ENCODE data around the gene POLR2C.
A peak's percentile ranks its signal among the peaks of the same experiment; 100 is the strongest.
"Not testable (repeated sequence)": the region's sequence is repeated elsewhere in the genome, so short reads cannot be mapped to it uniquely, and the experiment has no call there.

Gene POLR2C

DNA sequence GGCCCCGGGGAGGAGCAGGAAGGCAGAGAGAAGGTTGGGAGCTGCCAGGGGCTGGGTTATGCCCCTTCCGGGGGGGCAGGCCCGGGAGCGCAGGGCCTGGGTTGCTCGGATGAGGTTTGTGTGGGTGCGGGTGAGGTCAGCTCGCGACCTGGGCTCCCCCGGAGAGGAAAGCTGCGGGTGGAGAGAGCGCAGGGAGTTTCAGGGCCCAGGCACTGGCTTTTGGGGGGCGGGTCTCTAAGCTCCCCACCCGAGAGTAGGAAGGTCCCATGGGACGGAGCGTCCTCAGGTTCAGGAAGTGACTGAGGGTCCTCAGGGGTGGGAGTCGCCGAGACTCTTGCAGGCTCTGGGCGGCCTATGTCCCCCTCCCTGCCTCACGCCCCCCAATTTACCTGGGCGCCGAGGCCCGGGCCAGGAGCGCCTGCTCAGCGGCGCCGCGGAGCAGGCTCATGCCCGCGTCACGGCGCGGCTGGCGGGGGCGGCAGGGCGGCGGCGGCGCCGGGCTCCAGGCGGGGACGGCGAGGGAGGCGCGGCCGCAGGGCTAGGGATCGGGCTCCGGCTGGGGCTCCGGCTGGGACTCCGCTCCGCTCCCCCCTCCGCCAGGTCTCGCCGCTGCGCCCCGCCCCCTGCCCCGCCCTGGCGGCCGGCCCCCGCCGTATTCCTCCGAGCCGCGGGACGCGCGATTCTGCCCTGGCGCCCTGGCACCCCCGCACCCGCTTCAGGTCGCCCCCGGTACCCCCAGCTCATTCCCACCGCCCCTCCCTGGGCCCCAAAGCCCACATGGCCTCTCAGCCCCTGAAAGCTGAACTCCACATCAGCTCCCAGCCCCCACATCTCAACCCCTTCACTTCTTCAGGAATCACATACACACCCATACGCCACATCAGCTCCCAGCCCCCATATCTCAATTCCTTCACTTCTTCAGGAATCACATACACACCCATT is 23.7 kb downstream of the POLR2C start, which contains the start of gene DOK4:
Gene DOK4, minus strand, starts transcription at position 578 of the 942 bp plus-strand sequence. CDS start 6,986 bp downstream, outside the sequence.
- in situ Hi-C loops (cut with HindIII; ENCODE audit: low pct_unique_long_range_greater_than_20kb, low sequenced_read_pairs) = no loop called here

DNA sequence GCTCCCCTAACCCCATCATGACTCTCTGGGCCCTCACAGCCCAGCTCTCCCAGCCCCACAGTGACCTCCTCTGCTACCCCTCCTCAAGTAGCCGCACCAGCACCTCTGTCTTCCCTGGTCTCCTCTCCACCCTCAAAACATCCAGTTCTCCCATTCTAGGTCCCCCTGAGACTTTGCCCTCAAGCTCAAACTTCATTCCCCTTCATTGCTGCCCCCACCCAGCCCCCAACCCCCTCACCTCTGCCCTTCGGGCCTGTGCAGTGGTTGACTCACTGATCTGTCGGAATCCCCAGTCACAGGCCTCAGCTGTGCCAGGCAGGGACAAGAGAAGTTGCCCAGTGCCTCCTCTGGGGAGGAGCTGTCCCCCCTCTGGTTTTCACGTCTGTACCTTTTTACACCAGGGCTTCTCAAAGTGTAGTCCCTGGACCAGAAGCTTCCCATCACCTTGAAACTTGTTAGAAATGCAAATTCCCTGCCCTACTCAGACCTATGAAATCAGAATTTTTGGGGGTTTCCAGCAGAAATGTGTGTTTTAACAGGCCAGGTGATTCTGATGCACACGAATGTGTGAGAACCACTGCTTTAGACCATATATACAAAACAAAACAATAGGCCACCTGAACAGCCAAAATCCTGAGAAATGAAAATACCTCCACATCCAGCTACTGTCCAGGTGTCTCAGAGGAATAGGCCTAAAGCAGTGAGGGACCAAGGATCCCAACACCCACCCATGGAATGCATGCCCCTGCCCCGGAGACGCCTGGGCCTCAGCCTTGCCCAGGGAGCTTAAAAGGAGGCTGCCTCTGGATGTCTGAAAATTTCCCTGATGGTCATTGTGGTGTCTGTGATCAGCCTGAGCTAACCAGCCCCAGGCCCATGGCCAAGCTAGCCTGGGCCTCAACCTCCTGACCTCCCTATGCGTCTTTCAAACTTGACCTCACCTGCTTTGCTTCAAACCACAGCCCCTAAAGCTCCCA is 24.7 kb downstream of the POLR2C start:
- in situ Hi-C loops (cut with HindIII; ENCODE audit: low pct_unique_long_range_greater_than_20kb, low sequenced_read_pairs) = no loop called here
- TF ChIP-seq JUND (IDR thresholded peaks at IDR 0.05; ENCODE audit: low read depth) = no peak
- no peak for DNase-seq (ENCODE audit: low read depth in 1 of 2, low spot score in 1 of 2)

More for the DNA sequence above, 23.7 kb downstream of the POLR2C start, which contains the start of gene DOK4:
- DNase-seq (ENCODE audit: low read depth in 1 of 2, low spot score in 1 of 2) = peak; percentile 72 to 93
- TF ChIP-seq JUND (IDR thresholded peaks at IDR 0.05; ENCODE audit: low read depth) = no peak

DNA sequence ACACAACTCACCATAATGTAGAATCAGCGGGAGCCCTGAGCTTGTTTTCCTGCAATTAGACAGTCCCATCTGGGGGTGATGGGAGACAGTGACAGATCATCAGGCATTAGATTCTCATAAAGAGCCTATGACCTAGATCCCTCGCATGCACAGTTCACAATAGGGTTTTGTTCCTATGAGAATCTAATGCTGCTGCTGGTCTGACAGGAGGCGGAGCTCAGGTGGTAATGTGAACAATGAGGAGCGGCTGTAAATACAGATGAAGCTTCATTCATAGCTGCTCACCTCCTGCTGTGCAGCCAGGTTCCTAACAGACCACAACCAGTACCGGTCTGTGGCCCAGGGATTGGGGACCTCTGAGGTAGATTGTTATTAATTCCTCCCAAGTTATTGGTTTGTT is 26.8 kb downstream of the POLR2C start:
- TF ChIP-seq JUND (IDR thresholded peaks at IDR 0.05; ENCODE audit: low read depth) = no peak
- in situ Hi-C loops (cut with HindIII; ENCODE audit: low pct_unique_long_range_greater_than_20kb, low sequenced_read_pairs) = no loop called here

DNA sequence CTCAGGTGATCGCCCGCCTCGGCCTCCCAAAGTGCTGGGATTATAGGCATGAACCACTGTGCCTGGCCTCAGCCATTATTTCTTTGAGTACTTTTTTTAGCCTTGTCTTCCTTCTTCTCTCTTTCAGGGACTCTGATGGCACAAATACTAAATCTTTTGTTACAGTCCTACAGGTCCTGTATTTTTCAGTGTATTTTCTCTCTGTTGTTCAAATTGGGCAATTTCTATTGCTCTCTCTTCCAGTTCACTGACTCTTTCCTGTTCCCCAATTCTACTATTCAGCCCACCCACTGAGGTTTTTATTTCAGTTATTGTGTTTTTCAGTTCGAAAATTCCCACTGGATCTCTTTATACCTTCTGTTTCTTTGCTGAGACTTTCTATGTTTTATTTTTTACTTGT is 31.3 kb downstream of the POLR2C start:
- DNase-seq (ENCODE audit: low read depth in 1 of 2, low spot score in 1 of 2) = no peak
- in situ Hi-C loops (cut with HindIII; ENCODE audit: low pct_unique_long_range_greater_than_20kb, low sequenced_read_pairs) = no loop called here
- no peak for TF ChIP-seq JUND (IDR thresholded peaks at IDR 0.05; ENCODE audit: low read depth)

More for the DNA sequence above, 26.8 kb downstream of the POLR2C start:
- no peak for DNase-seq (ENCODE audit: low read depth in 1 of 2, low spot score in 1 of 2)

DNA sequence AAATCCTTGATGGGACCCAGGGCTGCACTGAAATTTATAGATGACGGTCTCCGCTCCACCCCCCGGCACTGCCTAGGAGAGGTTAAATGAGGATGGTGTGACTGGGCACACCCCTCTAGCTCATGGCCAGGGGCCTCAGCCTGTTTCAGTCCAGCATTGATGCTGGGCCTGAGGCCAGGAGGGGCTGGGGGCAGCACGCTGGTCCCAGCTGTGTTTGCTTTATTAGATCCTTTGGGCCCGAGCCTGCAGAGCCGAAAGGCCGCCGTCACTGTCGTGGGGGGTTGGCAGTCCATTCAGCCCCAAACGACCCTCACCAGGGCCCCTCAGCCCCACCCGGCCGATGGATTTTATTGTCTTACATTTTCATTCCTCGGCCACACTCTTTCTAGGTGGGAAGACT is 34.6 kb downstream of the POLR2C start:
- in situ Hi-C loops (cut with HindIII; ENCODE audit: low pct_unique_long_range_greater_than_20kb, low sequenced_read_pairs) = no loop called here
- no peak for DNase-seq (ENCODE audit: low read depth in 1 of 2, low spot score in 1 of 2)
- no peak for TF ChIP-seq JUND (IDR thresholded peaks at IDR 0.05; ENCODE audit: low read depth)

DNA sequence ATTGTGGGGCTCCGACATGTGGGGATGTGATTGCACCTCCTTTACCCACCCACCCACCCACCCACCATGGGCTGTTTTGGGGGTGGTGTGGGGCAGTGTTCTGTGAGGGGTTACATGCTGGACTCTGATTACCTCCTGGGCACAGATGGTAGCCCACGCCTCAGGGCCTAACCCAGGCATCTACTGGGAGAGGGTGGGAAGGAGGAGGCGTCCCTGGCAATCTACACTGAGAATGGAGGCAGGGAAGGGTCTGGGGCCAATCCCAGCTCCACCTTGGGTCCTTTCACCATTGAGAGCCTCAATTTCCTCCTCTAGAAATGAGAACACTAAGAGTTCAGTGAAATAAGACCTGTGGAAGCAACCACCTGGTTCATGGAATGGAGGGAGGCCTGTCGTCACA is 35.6 kb downstream of the POLR2C start:
- TF ChIP-seq JUND (IDR thresholded peaks at IDR 0.05; ENCODE audit: low read depth) = no peak
- in situ Hi-C loops (cut with HindIII; ENCODE audit: low pct_unique_long_range_greater_than_20kb, low sequenced_read_pairs) = no loop called here
- no peak for DNase-seq (ENCODE audit: low read depth in 1 of 2, low spot score in 1 of 2)

DNA sequence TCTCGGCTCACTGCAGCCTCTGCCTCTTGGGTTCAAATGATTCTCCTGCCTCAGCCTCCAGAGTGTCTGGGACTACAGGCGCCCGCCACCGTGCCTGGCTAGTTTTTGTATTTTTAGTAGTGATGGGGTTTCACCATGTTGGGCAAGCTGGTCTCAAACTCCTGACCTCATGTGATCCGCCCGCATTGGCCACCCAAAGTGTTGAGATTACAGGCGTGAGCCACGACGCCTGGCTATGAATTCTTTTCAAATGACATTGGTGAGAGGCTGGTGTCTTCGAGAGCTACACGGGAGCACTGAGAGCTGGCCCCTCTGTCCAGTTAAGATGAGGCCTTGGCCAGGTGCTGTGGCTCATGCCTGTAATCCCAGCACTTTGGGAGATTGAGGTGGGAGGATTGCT is 37.5 kb downstream of the POLR2C start:
- DNase-seq (ENCODE audit: low read depth in 1 of 2, low spot score in 1 of 2); in situ Hi-C loops (cut with HindIII; ENCODE audit: low pct_unique_long_range_greater_than_20kb, low sequenced_read_pairs): not testable (repeated sequence)

DNA sequence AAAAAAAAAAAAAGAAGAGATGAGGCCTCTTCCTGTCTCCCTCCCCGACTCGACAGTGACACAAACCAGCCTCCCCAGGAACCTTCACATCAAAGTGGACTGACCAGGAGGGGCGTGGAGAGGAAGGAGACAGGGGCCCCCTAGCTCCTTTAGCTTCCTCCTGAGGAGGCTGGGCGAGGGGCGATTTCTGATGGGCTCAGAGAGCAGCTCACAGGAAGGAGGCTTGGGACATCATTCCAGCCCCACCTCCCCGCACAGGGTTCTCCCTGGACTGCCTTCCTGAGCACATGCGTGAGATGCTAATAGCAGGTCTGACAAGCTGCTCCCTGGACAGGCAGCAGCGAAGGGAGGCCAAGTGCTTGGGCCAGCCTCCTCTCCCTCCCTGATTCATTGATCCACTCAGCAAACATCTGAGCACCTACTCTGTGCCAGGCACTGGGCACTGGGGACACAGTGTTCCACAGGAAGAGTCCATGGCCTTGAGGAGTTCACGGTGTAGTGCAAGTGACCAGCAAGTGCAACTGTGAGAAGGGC is 38.2 kb downstream of the POLR2C start:
- TF ChIP-seq JUND (IDR thresholded peaks at IDR 0.05; ENCODE audit: low read depth) = no peak
- no peak for DNase-seq (ENCODE audit: low read depth in 1 of 2, low spot score in 1 of 2)
- in situ Hi-C loops (cut with HindIII; ENCODE audit: low pct_unique_long_range_greater_than_20kb, low sequenced_read_pairs) = no loop called here

DNA sequence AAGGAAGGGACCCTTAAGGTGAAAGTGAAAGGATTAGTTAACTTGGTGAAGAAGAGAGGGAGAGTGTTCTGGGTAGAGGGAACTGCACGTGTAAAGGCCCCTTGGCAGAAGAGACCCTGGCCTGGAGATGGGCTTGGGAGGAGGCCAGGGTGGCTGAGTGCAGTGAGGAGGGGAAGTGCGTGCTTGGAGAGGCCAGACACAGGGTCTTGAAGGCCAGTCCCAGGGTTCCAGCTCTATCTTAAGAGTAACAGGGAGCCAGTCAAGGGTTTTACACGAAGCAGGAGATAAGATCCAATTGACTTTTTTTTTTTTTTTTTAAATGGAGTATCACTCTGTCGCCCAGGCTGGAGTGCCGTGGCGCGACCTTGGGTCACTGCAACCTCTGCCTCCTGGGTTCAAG is 39.0 kb downstream of the POLR2C start:
- in situ Hi-C loops (cut with HindIII; ENCODE audit: low pct_unique_long_range_greater_than_20kb, low sequenced_read_pairs) = no loop called here
- DNase-seq (ENCODE audit: low read depth in 1 of 2, low spot score in 1 of 2) = no peak
- TF ChIP-seq JUND (IDR thresholded peaks at IDR 0.05; ENCODE audit: low read depth) = no peak

DNA sequence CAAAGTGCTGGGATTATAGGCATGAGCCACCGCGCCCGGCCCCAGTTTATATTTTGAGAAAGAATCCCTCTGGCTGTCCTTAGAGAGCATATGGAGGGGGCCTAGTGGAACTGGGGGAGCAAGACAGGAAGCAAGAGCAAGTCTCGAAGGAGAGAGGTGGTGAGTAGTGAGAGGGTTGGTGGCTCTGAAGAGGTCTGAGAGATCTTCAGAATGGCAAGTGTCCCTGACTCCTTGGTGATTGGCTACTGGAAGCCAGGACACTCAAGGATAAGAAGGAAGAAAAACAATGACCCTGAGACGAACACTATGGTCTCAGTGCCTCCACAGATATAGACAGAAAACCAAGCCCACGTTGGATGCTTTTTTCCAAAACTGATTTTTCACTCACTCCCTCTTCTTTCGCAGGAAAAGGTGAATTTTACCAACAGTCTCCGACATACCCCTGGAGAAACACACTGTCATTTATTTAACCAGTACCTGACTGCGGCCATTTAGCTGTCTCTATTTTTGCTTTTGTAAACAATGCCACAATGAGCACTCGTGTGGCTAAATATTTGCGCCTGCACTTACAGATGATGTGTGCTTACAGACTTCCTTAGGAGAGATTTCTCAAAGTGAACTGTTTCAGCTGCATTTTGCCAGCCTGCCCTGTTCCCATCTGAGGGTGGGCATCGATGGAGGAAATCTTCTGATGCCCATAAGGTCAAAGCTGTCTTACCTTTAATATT is 39.7 kb downstream of the POLR2C start:
- TF ChIP-seq JUND (IDR thresholded peaks at IDR 0.05; ENCODE audit: low read depth) = no peak
- DNase-seq (ENCODE audit: low read depth in 1 of 2, low spot score in 1 of 2) = no peak
- in situ Hi-C loops (cut with HindIII; ENCODE audit: low pct_unique_long_range_greater_than_20kb, low sequenced_read_pairs) = no loop called here

DNA sequence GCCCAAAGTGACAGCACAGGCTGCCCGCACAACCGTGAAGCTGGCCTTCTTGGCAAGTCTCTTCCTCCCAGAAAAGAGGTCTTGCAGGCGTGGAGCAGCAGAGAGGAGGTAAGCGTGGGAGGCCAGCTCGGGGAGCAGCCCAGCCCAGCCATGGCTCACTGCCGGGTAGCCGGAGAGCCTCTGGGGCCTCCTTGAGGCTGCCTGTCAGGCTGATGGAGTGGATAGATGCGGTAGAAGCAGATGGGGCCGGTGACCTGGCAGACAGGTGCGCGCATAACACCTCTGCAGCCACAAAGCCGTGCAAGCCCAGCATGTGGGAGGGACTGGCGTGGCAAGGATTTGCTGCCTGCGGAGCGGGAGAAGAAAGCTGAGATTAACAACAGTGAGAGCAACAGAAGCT is 40.9 kb downstream of the POLR2C start:
- TF ChIP-seq JUND (IDR thresholded peaks at IDR 0.05; ENCODE audit: low read depth) = no peak
- in situ Hi-C loops (cut with HindIII; ENCODE audit: low pct_unique_long_range_greater_than_20kb, low sequenced_read_pairs) = no loop called here
- no peak for DNase-seq (ENCODE audit: low read depth in 1 of 2, low spot score in 1 of 2)

DNA sequence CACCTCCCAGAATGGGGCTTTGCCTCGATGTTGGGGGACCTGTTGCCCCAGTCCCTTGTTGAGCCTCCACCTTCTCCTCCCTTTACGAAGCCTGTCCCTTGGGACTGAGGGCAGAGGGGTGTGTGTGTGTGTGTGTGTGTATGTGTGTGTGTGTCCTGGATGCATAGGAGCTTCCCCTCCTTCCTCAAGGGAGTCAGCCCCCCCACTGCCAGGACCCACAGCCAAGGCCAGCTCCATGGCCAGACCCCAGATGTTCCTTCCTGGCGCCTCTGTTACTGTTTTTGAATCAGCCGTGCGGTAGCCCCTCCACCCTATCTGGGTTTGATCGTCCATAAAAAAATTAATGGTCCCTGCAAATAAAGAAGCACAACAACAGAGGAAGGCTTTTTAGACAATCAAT is 41.5 kb downstream of the POLR2C start:
- DNase-seq (ENCODE audit: low read depth in 1 of 2, low spot score in 1 of 2) = no peak
- no peak for TF ChIP-seq JUND (IDR thresholded peaks at IDR 0.05; ENCODE audit: low read depth)
- in situ Hi-C loops (cut with HindIII; ENCODE audit: low pct_unique_long_range_greater_than_20kb, low sequenced_read_pairs) = no loop called here

All from T47D (cell line).